ENCODE measurements around the gene ACAD8. TPM values are rescaled to one million over a fixed set of nuclear protein-coding genes. Genes with fewer than 3 reads are reported as not detected.

Gene ACAD8
- total and polyA plus RNA-seq, 10 of the 15 experiments (the other 5 are each of a cell fraction or from before 2014, with no cell fraction given): 9.9 to 34.8 (median 22.2) TPM

DNA sequence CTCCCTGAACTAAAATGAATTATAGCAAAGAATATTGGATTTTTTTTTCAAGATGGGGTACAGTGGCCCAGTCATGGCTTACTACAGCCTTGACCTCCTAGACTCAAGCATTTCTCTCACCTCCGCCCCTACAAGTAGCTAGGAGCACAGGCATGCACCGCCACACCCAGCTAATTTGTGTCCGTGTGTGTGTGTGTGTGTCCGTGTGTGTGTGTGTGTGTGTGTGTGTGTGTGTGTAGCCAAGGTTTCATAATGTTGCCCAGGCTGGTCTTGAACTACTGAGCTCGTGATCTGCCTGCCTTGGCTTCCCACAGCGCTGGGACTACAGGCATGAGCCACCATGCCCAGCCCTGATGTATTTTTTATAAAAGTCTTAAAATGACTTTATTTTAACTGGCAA, 12.8 kb upstream of the ACAD8 start (continued):
- TF ChIP-seq KLF5 (IDR thresholded peaks at IDR 0.05; ENCODE audit: partially characterized antibody): no peak
- no peak for TF ChIP-seq ZBTB4 (CRISPR knock-in tag; IDR thresholded peaks at IDR 0.05)

DNA sequence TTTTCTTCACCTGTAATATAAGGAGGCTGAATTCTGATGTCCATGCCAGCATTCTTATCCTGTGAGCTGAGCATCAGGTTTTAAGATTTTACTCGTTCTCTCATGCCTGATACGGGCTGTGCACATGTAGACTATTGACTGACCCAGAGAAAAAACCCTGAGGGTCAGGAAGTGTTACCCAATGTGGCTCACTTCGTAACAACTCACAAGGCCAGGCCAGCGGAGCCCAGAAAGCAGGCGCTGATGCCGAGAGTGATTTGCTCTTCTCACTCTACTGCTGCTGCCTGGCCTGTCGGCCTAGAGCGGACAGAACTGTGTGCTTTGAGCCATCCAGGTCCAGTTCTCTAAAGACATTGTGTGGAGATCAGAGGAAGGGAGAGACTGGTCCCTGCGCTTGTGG, 11.0 kb upstream of the ACAD8 start:
- H3K4me1 ChIP-seq (ENCODE audit: control insufficient read depth, insufficient read depth, low read length): no peaks in the 10 kb centered on the region
- FAIRE-seq (no peak), DNase-seq (ENCODE audit: low read depth, low spot score) (no peak), ATAC-seq (no peak)
- ChIA-PET CTCF (interaction anchor here (1.6 to 4.2 kb wide), 3 partner anchors 9 to 34 kb away, joined by 4 to 56 read pairs (median 9); partner anchors contain the start of genes NCAPD3 and VPS26B), SMC1A (ENCODE audit: uncharacterized antibody, unreplicated experiment) (interaction anchor here (1.1 to 1.4 kb wide), 2 partner anchors 12 to 18 kb away, joined by 3 read pairs; partner anchors contain the start of gene VPS26B), POLR2A (no interaction called here), RAD21 (ENCODE audit: unreplicated experiment) (no interaction called here)
- no peak overlapping the region for H3K27ac ChIP-seq (ENCODE audit: control insufficient read depth, insufficient read depth)
- H3K27me3 ChIP-seq (replicated peaks in 1 of 2; ENCODE audit: control insufficient read depth in 2 of 2, insufficient read depth in 2 of 2, low read length in 1 of 2): no peaks in the 10 kb centered on the region
- no peaks in the 10 kb centered on the region for H4K20me1 ChIP-seq (ENCODE audit: control insufficient read depth, insufficient read depth)
- 94% methylated on average over 9 of the region's 9 CpGs for WGBS (ENCODE audit: insufficient coverage, insufficient replicate concordance, low lambda C conversion rate, missing lambda C conversion rate)
- in situ Hi-C loops (cut with MboI): no loop called here
- no peak overlapping the region for H3K9ac ChIP-seq (ENCODE audit: control insufficient read depth, insufficient read depth, low read length)
- no peaks in the 10 kb centered on the region for H3K9me3 ChIP-seq (replicated peaks; ENCODE audit: control insufficient read depth, insufficient read depth, low read length)
- no peak for TF ChIP-seq HDAC6 (IDR thresholded peaks at IDR 0.05; ENCODE audit: unreplicated experiment)
- no peak for TF ChIP-seq NFYB (IDR thresholded peaks at IDR 0.05; ENCODE audit: insufficient read depth, low read depth, low read length)
- H3K4me3 ChIP-seq: no peak overlapping the region
- H2AFZ ChIP-seq (ENCODE audit: control insufficient read depth, low read depth, low read length): no peak overlapping the region
- no TSS peak for BruUV-seq (replicated peaks)
- H3K36me3 ChIP-seq (ENCODE audit: control insufficient read depth in 2 of 2, insufficient read depth in 2 of 2, low read length in 1 of 2): peaks cover 8 to 11% of the 10 kb centered on the region in 2 experiments; a peak in 3 of 4 replicates
- no peaks in the 10 kb centered on the region for H3K79me2 ChIP-seq (ENCODE audit: control insufficient read depth, insufficient read depth, low read length)
- no peak overlapping the region for H3K4me2 ChIP-seq (ENCODE audit: control insufficient read depth, insufficient read depth)
- intact Hi-C loops (cut with micrococcal nuclease; ENCODE audit: unreplicated experiment): no loop called here

Measured in GM12878 (cell line).